ENCODE data around the gene CD2. TPM values are rescaled to one million over a fixed set of nuclear protein-coding genes. Genes with fewer than 3 reads are reported as not detected.

The CD2 gene
- total RNA-seq, 4 donors from 2014 or later, result 0.16 TPM; not detected in 3

GRCh38 chr1:116775116-116775752 is 21.0 kb downstream of the CD2 start:
- intact Hi-C loops (cut with DNase I; ENCODE audit: low total_unique reads), result no loop called here
- Histone ChIP-seq H3K4me1 (no peaks in the 10 kb centered on the region), H3K27me3 (peaks cover 0 to 3% (median 0%) of the 10 kb centered on the region in 3 donors), H3K27ac (no peak overlapping the region), H3K4me3 (no peak overlapping the region), H3K9me3 (no peaks in the 10 kb centered on the region), H3K36me3 (no peaks in the 10 kb centered on the region)
- ATAC-seq (no peak), DNase-seq (no peak)
- TF ChIP-seq POLR2A (IDR thresholded peaks at IDR 0.05), result no peak
- TF ChIP-seq CTCF (IDR thresholded peaks at IDR 0.05 in 4 of 5, conservative IDR thresholded peaks at IDR 0.05 in 1 of 5), result no peak
- in situ Hi-C loops (cut with MboI; ENCODE audit: low sequenced_read_pairs in 4 of 4), result no loop called here

DNA sequence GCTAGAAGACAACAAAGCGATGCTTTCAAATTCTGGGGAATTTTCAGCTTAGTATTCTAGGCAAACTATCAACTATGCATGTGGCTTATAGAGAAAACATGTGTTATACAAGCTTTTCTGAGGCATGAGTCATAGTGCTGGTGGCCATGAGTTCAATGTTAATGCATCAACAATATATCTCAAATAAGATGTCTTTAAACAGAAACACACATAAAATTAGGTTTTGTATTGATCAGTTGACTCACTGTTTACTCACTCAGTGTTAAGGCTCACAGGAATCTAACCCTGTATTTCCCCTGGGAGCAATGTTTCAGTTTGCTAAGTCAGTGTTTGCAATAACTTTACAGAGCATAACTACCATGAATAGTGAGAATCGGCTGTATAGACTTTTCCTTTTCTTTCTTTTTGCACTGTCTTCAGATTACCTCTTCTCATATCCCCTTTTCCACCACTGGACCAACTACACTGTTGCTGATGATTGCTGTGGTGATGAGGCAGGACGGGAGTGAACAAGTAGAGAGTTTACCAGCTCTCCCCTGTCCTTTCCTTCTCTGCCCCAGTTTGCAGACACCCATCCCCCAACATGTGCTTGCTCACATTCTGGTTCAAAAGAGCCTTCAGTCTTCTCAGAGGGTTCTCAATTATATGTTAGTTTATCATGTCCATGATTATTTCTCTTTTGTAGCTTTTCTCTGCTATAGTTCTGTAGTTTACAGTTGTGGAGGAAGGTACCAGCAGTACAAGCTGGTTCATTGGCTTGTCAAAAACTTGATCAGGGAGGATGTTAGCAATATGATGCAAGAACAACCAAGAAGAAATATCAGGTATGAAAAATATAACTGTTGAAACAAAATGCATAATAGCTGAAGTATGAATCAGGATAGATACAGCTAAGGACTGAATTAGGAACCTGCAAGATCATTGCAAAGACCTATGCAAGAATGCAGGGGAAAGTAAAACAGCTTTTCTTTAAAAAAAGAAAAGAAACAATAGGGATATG is 23.9 kb downstream of the CD2 start:
- Histone ChIP-seq H3K4me1 (no peaks in the 10 kb centered on the region), H3K27ac (no peak overlapping the region), H3K27me3 (peaks cover 0 to 3% (median 0%) of the 10 kb centered on the region in 3 donors), H3K4me3 (no peak overlapping the region), H3K9me3 (no peaks in the 10 kb centered on the region), H3K36me3 (no peaks in the 10 kb centered on the region)
- intact Hi-C loops (cut with DNase I; ENCODE audit: low total_unique reads) (no loop called here), in situ Hi-C loops (cut with MboI; ENCODE audit: low sequenced_read_pairs in 4 of 4) (no loop called here)
- no peak for DNase-seq
- TF ChIP-seq CTCF (IDR thresholded peaks at IDR 0.05 in 4 of 5, conservative IDR thresholded peaks at IDR 0.05 in 1 of 5) (no peak), POLR2A (IDR thresholded peaks at IDR 0.05) (no peak)
- no peak for ATAC-seq

GRCh38 chr1:116781034-116781433 is 26.8 kb downstream of the CD2 start:
- Histone ChIP-seq H3K27ac (no peak overlapping the region), H3K36me3 (no peaks in the 10 kb centered on the region), H3K27me3 (no peaks in the 10 kb centered on the region), H3K9me3 (no peaks in the 10 kb centered on the region), H3K4me3 (no peak overlapping the region), H3K4me1 (no peaks in the 10 kb centered on the region)
- TF ChIP-seq CTCF (IDR thresholded peaks at IDR 0.05 in 4 of 5, conservative IDR thresholded peaks at IDR 0.05 in 1 of 5), result no peak
- no peak for TF ChIP-seq POLR2A (IDR thresholded peaks at IDR 0.05)
- intact Hi-C loops (cut with DNase I; ENCODE audit: low total_unique reads), result no loop called here
- in situ Hi-C loops (cut with MboI; ENCODE audit: low sequenced_read_pairs in 4 of 4), result no loop called here
- DNase-seq (no peak), ATAC-seq (no peak)

DNA sequence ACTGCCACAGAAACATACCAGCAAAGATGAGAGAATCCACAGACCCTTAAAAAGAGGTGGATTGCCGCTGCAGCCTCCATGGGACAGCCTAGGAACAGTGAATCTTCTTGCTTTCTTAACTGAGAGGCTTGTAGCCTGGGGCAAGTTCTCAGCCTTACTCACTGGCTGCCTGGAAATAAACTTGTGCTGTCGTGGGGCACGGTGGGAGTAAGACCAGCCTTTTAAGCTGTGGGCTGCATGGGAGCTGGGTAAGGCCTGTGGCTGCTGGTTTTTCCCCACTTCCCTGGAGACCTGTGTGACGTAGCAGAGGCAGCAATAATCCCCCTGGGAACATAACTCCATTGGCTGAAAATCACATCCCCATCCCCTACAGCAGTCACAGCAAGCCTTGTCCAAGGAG is 30.8 kb downstream of the CD2 start:
- no peaks in the 10 kb centered on the region for H3K9me3 ChIP-seq
- no peaks in the 10 kb centered on the region for H3K4me1 ChIP-seq
- ATAC-seq, result no peak
- H3K36me3 ChIP-seq, result no peaks in the 10 kb centered on the region
- H3K27ac ChIP-seq, result no peak overlapping the region
- no peak for TF ChIP-seq CTCF (IDR thresholded peaks at IDR 0.05 in 4 of 5, conservative IDR thresholded peaks at IDR 0.05 in 1 of 5)
- no peak for TF ChIP-seq POLR2A (IDR thresholded peaks at IDR 0.05)
- in situ Hi-C loops (cut with MboI; ENCODE audit: low sequenced_read_pairs in 4 of 4), result no loop called here
- no peak for DNase-seq
- no peaks in the 10 kb centered on the region for H3K27me3 ChIP-seq
- no peak overlapping the region for H3K4me3 ChIP-seq
- intact Hi-C loops (cut with DNase I; ENCODE audit: low total_unique reads), result no loop called here
